CD4-positive, alpha-beta T cell treated with Interleukin-1 beta for 1 hour (primary cell): ENCODE data around the gene TRPM6.
"Not testable (repeated sequence)": the region's sequence is repeated elsewhere in the genome, so short reads cannot be mapped to it uniquely, and the experiment has no call there.

ENCODE experiments used
- DNase-seq, 2 donors: peaks; one replicate each; pipeline ENCODE4 v3.0.0-alpha.2; 2020 to 2022

Gene TRPM6

DNA sequence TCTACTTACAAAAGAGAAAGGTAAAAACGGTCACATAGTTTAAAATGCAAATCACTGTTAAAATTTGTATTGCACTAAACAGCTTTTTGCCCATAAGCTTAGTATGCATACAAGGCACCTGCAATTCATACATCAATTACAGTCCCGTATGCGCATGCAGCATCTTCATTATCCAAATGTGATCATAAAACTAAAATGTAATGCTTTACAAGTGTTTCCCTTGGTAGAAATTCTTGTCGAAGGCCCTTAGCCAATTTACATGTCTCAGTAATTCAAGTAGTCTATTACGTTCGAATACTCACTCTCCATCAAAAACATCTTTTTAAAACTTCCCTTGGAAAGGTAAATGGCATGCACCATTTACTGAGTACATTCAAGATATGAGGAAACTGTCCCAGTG lies 32.6 kb downstream of the TRPM6 start:
- DNase-seq: no peak

DNA sequence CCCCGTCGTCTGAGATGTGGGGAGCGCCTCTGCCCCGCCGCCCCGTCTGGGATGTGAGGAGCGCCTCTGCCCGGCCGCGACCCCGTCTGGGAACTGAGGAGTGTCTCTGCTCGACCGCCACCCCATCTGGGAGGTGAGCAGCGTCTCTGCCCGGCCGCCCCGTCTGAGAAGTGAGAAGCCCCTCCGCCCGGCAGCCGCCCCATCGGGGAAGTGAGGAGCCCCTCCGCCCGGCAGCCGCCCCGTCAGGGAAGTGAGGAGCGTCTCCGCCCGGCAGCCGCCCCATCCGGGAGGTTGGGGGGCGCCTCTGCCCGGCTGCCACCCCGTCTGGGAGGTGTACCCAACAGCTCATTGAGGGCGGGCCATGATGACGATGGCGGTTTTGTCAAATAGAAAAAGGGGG lies 34.7 kb downstream of the TRPM6 start:
- DNase-seq: not testable (repeated sequence)

DNA sequence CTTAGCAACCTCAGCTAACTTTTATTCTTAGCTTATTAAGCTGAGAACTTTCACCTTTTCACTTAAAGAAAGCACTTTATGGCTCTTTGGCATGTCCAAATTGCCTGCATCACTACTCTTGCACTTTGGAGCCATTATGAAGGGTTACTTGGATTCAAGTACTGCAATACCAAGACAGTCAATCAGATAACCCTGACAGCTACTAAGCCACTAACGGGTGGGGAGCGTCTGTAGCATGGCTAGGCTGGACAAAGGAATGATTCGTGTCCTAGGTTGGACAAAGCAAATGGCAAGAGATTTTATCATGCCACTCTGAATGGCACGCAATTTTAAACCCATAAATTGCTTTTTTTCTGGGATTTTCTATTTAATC lies 39.6 kb downstream of the TRPM6 start:
- DNase-seq: no peak

DNA sequence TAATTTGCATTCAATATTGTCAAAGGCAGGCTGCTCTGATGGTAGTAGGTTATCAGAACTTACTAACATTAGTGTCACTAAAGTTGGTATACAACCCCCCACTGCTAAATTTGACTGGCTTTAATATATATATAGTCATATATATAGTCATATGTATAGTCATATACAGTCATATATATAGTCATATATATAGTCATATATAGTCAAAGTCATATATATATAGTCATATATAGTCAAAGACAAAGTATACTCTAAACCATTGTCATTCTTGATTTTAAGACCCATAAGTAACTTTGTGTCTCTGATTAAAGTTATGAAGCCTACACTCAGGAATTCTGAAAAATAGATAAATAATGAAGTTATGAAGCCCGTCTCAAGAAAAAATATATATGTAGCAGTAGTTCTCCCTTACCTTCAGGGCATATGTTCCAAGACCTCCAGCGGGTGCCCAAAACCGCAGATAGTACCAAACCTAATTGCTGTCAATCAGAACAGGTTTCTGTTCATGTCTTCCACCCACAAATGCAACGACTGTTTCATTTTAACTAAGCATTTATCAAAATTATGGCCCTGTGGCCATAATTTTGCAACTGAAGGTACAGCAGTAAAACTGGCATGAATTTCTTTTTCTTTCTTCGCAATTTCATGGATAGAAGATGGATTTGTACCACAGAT lies 40.1 kb downstream of the TRPM6 start:
- DNase-seq: no peak

DNA sequence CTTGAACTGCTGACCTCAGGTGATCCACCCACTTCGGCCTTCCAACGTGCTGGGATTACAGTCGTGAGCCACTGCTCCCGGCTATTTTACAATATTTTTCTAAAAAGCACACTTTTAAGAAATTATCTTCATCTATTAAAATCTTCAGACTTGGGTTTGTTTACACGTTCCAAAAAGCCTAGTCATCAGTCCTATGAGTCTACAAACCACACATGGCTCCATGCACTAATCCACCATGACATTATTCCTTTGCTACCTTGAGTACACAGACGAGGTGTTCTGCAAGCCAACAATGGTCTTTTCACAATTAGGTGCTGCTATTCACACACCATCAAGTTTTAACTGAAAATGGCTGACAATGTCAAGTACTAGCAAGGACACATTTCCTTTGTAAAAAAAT lies 41.0 kb downstream of the TRPM6 start:
- DNase-seq: no peak

DNA sequence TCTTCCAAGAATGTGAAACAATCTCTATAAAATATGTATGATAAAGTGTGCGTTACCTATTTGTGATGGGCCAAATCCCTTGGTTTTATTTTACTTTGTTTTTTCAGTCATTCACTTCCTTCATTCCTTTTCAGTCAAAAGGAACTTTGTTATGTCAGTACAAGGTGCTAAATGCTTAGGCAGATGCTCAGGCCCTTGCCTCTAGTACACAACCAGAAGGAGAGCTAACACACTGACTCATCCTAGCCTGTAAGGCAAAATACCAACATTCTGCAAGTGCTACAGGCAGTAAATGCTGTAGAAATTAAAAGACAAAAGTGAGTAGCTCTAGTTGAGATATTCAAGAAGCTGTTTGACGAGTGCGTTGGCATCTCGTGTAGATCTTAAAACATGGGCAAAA lies 49.4 kb downstream of the TRPM6 start:
- DNase-seq: no peak

DNA sequence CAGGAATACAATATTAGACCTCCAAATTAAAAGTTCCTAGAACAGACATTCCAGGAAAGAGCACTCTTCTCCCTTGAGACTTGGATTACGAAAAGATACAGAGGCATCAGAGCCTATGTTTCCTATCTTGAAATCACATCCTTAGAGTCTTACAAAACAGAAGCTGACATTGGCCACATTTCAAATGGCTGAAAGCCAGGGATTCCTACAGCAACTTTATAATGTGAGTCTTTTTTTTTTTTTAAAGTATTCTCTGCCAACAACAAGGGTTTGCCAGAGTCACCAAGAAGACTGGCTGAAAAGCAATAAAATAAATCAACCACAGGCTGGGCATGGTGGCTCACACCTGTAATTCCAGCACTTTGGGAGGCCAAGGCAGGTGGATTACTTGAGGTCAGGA lies 63.1 kb downstream of the TRPM6 start:
- DNase-seq: no peak

DNA sequence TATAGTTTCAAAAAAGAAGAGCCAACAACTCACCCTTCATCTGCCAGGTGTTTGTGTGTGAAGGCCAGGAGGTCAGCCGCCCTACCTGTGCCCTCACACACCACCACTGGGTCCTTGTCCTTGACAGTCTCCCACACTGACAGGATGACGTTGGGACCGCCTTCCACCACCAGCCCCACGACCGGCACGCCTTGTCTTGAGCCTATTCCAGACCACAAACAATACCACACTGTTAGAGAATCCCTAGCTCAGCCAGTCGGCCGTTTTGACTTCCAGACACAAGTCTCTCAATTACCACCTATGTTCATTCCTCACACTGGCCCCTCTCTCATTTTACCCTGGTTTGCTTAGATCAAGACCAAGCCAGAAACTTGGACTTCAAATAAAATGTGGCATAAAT lies 66.1 kb downstream of the TRPM6 start:
- no peak for DNase-seq

DNA sequence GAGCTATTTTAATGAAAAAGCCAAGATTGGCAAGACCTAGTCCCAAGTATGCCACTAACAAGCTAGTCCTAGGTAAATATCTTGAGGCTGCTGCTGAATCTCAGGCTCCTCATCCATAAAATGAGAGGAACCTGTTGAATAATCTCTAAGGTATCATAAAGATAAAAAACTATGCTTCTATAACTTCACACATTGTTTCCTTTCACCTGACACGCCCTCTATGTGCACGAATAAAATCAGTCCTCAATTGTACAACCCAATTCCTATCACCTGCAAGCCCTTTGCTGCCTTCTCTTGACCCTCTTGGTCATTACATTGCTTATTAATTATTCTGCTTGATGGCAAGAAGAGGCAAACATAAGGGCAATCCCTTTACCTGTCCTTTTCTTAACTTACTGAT lies 69.9 kb downstream of the TRPM6 start:
- no peak for DNase-seq

DNA sequence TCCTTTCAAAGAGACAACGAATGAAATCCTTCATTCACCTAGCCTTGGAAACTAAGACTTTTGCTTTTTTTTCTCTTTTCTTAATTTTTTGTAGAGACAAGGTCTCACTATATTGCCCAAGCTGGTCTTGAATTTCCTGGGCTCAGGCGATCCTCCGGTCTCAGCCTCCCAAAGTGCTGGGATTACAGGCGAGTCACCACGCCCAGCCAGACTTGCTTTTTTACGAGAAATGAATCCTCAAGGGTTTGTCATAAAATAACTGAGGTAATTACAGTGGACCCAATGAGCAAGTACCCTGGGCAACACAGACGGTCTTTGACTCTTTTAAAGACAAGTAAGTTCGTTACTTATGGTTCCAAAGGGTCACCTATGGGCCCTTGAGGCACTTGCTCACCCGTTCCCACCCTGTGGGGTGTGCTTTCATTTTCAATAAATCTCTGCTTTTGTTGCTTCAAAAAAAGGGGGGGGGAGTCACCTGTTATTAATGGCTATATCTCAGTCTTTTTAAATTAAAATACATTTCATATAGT lies 70.4 kb downstream of the TRPM6 start:
- DNase-seq: no peak

DNA sequence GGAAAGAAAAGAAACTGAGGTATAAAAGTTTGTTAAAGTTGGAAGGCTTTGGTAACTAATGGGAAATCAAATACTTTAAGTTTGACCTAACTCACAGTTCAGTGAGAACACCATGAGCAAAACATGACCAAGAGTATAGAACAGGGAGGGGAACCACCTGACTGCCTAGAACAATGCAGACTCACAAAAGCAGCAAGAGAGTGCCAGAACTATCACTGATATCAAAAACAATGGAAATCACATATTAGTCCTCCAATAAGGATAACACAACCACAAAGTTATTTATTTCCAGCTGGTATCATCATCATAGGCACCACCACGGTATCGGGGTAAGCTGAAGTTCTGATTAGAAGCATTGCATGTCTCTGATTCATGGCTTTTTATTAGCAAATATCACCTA lies 77.5 kb downstream of the TRPM6 start:
- DNase-seq: no peak

DNA sequence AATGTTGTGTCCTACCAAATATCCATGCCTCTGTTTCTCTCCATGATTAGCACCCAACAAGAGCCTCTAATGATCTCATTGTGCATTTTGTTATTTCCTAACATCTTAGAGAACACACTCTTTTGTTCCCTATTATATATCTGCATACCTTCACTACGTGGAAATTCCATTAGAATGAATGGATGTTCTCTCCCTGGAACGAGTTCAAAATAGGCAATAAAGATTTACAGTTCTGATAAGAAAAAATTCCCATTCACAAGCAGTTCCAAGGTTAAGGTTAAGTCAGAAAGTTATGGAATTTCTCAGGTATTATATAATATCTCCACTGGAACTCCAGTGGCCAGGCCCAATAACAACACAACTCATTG lies 83.7 kb downstream of the TRPM6 start:
- no peak for DNase-seq

DNA sequence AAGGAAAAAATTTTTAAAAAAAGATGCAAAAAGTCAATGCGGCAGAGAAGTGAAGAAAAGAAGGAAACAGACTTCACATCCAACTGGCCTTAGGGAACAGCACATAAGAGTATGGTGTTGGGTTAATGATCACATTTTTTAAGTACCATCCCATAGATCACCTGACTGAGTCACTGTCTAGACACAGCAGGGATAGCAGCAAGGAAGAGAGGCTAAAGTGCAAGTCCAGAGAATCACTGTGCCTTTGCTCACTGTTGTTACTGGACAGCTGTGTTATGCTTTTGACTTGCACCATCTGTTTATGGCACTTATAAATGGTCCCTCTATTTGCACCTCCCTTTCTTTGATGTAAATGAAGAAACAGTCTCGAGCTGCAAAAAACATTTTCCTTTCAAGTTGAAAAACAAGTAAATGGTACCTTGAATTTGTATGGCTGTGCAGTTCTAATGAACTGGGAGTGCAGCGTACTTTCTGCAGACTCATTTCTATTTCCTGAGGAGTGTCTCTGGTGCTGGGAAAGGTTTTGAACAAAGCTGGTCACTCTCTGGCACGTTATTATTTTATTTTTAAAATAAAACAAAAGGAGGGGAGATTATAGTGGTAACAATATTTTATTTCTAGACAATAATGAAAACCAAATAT lies 84.2 kb downstream of the TRPM6 start:
- no peak for DNase-seq

DNA sequence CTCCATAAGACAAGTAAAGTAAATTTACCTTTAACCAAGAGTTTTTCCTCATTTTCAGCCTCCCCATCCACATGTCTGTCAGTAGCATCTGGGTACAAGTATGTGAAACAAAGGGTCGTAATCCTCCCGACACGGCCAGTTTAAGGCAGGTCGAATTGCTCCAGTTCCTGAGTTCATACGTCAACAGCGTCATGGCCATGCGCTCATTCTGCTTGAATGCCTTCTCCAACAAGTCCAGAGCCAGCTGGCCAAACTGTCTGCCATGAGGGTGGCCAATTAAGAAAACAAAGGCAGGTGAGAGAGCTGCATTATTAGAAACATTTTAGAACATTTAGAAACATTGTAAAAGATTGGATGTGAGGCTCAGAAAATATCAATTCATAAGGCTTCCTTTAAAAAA lies 87.5 kb downstream of the TRPM6 start:
- DNase-seq: no peak

DNA sequence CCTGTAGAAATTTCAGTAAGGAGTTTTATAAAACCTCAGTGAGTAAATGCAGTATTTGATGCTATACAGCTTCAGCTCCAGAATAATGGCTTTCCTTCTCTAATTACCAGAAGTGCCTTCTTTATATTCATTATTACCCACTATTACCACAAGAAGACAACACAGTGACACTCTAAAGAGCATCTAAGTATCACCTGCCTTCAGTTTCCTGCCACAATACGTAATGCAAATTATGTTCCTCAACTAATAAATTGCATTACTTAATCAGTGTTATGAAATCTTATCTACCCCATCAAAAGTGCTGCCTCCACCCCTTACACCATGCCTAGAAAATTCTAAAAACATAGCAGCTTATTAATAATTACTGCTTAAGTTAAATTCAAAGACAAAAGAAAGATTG lies 91.9 kb downstream of the TRPM6 start:
- no peak for DNase-seq

DNA sequence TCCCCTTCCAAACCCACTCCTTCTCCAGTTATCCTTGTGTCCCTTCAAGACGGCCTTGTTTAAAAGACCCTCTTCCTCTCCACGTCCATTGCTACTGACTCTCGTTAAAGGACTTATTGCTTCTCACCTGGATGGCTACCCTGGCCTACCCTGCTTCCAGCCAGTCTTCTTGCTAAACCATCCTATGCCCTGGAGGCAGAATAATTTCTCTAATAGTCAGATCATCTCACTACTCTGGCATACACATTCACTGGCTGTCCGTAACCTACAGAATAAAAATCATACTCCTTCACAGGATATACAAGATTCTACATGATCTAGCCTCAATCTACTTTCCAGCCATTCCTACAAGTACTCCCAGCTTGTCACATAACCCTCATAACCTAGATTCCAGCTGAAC lies 92.6 kb downstream of the TRPM6 start:
- no peak for DNase-seq

DNA sequence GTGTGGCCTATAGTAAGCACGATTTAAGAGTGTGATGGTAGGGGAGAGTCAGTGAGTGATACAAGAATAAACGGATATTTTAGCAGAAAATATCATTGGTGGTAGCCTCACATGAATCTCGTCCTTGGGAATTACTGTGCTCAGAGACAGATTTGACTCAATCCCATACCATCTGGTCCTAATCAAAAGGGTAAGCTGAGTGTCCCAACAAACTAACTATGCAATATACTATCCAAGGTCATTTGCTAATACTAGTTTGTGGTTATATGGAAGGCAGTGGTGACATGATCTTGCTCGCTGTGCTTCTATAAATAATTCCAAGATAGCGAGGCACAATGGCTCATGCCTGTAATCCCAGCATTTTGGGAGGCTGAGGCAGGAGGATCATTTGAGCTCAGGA lies 103.2 kb downstream of the TRPM6 start:
- no peak for DNase-seq

DNA sequence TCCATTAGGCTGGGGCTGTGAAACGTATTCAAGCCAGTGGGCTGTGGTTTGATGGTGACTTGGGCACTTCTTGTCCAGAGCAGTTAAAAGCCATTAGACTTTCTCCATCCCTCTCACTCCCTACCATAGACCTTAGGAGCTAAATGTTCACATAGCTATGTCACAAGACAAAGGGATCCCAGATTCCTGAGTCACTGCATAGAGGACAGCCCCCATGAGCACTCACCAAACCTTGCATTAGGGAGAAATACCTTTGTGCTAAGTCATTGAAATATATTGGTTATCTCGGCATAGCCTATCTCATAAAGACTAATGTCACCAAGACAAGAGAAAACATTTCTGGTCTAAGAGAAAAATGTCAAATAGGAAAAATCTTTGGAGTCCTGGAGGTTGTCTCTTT lies 104.3 kb downstream of the TRPM6 start:
- DNase-seq: no peak

DNA sequence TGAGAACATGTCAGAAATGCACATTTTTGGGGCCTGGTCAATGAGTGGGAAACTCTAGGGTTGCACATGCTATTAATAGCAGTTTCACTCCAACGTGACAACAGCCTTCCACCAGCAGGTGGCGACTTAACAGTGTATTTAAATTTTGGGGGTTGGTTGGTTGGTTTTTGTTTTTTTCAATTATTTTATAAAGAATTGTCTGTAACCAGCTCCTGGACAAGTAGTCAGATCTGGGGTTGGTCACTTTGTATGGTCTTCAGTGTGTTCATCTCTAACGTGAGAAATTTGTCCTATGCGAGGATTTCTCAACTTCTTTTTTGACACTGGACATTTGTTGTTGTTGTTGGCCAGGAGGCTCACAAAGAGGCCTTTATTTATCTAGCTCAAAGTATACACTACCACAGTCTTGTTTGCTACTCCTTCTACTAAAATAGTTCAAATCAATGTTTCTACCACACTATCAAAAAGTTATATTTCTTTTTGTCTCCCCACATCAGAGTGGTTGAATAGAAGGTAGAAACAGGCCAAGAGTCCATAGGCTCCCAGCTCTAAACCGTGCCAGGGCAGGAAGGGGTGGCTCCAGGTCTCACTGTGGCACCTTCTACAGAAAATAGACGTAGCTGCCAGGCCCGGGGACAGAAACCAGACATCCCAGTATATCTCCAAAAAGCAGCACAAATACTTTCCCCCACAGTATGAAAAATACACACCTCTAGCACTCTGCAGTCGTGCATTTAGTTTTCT lies 110.4 kb downstream of the TRPM6 start:
- peak; percentile 54 to 72 for DNase-seq

DNA sequence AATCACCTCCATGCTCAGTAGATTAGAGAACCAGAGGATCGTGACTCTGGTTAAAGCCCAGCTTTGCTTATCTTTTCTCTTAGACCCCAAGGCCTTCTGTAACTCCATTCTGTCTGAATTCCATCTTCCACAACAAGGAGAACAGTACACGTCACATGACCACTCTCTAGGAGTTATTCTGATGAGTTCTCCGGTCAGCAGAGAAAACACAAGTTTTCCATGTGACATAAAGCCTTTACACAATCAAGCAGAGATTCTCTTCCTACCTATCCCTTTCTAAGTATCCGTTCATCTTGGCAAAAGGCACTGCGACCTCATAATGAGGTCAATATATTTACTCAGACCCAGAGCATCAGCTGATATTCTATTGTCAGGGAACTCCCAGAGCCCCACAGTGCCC lies 112.3 kb downstream of the TRPM6 start:
- DNase-seq: no peak

DNA sequence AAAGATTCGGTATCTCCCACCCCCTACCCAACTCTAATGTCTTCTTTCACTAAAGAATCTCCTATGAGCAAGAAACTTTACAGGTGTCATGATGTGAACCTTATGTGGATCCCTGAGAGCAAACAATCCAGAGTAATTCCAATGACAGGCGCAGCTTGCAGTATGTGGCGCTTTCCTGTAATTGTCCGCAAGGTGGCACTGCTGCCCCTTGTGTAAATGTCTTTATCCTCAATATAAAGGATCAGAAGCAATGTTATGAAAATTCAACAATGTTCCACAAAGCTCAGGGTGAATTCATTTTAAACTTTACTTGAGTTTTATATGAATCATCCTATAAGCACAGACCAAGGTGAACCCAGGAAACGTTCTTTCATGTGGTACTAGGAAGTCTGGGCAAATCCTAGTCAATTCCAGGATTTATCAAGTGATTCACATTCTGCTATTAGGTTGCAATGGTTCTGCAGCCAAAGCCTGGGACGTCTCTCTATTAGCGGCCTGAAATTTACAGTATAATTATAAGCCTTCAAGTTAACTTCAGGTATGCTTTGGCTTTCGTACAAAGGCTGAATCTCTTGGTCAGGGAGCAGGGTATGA lies 113.7 kb downstream of the TRPM6 start:
- DNase-seq: peak; percentile 62 to 73

DNA sequence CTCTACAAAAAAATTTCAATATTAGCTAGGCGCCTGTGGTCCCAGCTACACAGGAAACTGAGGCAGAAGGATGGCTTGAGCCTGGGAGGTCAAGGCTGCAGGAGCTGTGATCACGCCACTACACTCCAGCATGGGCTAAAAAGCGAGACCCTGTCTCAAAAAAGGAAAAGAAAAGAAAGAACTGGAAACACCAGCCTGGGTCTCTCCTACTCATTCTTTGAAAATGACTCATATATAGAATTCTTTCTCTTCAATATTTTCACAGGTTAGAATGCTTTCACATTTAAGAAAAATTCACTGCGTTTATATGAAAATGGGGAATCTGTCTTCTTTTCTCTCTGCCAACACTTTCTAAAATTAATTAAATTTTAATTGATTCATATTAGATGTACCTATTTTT lies 115.6 kb downstream of the TRPM6 start:
- DNase-seq: no peak

DNA sequence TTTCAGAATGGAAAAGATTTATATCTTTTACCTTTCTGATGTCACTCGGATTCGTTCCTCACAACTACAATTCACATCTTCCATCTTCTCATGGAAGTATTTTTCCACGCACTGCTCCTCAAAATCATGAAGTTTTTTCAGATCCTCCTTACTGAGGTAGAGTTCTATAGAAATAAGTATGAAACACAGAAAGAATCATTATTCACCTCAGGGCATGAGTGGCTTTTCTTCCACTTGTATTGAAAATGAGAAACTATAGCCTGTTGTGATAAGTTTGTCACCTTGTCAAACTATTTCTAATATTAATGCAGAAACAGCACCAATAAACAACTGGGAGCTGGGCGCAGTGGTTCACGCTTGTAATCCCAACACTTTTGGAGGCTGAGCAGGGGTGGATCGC lies 116.0 kb downstream of the TRPM6 start:
- no peak for DNase-seq

DNA sequence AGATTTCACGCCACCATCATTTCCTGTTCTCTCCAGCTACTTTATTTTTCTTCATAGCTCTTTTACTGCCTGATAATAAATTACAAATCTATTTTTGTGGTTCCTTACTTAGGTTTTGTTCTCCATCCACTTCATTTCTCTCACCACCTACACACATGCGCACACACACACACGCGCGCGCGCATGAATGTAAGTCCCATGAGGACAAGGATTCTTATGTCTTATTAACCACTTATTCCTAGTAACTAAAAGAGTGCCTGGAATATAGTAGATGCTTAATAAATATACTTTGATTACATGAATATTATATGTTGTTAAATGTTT lies 116.5 kb downstream of the TRPM6 start:
- no peak for DNase-seq
